GM12892 (cell line): ENCODE results near the gene ARHGEF2.

Source experiments
- POLR2A ChIP-seq: IDR thresholded peaks from 2 replicates; pipeline ENCODE4 v1.6.1; 2011; ENCODE audit warnings: low read depth, low read length, control low read depth
- TAF1 ChIP-seq: IDR thresholded peaks from 2 replicates; pipeline ENCODE4 v1.6.1; 2011; ENCODE audit warnings: low read depth, mild to moderate bottlenecking, control low read depth, low read length, borderline replicate concordance

- TF ChIP-seq POLR2A, result no peak
- no peak for TF ChIP-seq TAF1
Measured at GRCh38 chr1:155966750-155967149, 11.6 kb downstream of the ARHGEF2 start.
